Fibroblast of the aortic adventitia (primary cell): ENCODE data around the gene HIF1A. TPM values are rescaled to one million over a fixed set of nuclear protein-coding genes. Genes with fewer than 3 reads are reported as not detected.

Experiments
- DNase-seq: peaks from one replicate; pipeline ENCODE4 v3.0.0-alpha.2; 2010; ENCODE audit warnings: low read depth
- H3K4me3 ChIP-seq: 2 replicates; pipeline ENCODE4 v1.5.1; 2011; ENCODE audit warnings: low read depth, mild to moderate bottlenecking, control low read depth, low read length, moderate library complexity
- total RNA-seq: library from RNA; depleted of rRNA; stranded (reverse); fragments of >200 nt; gene quantifications from 2 replicates; pipeline ENCODE4 v1.2.3, GENCODE V29; 2012; ENCODE audit warnings: low replicate concordance
- TF ChIP-seq, protein P1 (sequence below): IDR thresholded peaks from 2 replicates; pipeline ENCODE4 v1.5.1; 2011; ENCODE audit warnings: mild to moderate bottlenecking, low read length, control low read depth, inconsistent platforms; ENCODE audit not compliant: insufficient read depth

Gene HIF1A
- total RNA-seq, 1 donor = 553 TPM

DNA sequence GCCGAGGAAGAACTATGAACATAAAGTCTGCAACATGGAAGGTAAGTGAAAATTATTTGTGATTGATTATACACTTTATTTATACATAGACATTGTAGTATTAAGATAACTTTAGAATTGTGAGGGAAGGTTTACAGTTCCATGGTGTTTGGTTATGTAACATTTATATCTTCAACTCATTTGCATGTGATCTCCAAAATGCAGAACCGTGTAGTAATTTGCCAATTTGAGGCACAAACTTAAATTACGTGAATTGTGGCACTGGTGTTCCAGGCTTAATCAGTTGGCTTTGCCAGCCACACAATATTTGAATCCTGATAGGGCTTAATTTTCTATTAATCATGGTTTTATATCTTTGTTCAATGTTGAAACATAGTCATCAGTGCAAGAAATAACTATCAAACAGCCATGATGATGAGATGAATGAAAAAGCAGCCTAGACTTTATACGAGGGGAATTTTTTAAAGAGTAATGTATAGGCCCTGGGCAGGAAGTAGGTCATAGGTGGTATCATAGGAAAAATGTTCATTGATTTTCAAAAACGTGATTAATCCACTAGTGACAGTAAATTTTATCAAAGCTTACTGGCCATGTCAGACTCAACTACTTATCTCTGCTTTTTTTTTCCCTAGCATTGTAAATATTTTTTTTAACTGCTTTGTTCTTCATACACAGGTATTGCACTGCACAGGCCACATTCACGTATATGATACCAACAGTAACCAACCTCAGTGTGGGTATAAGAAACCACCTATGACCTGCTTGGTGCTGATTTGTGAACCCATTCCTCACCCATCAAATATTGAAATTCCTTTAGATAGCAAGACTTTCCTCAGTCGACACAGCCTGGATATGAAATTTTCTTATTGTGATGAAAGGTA is 31.7 kb downstream of the HIF1A start:
- H3K4me3 ChIP-seq = no peak overlapping the region
- DNase-seq = no peak
- TF ChIP-seq, protein P1, sequence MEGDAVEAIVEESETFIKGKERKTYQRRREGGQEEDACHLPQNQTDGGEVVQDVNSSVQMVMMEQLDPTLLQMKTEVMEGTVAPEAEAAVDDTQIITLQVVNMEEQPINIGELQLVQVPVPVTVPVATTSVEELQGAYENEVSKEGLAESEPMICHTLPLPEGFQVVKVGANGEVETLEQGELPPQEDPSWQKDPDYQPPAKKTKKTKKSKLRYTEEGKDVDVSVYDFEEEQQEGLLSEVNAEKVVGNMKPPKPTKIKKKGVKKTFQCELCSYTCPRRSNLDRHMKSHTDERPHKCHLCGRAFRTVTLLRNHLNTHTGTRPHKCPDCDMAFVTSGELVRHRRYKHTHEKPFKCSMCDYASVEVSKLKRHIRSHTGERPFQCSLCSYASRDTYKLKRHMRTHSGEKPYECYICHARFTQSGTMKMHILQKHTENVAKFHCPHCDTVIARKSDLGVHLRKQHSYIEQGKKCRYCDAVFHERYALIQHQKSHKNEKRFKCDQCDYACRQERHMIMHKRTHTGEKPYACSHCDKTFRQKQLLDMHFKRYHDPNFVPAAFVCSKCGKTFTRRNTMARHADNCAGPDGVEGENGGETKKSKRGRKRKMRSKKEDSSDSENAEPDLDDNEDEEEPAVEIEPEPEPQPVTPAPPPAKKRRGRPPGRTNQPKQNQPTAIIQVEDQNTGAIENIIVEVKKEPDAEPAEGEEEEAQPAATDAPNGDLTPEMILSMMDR = no peak

DNA sequence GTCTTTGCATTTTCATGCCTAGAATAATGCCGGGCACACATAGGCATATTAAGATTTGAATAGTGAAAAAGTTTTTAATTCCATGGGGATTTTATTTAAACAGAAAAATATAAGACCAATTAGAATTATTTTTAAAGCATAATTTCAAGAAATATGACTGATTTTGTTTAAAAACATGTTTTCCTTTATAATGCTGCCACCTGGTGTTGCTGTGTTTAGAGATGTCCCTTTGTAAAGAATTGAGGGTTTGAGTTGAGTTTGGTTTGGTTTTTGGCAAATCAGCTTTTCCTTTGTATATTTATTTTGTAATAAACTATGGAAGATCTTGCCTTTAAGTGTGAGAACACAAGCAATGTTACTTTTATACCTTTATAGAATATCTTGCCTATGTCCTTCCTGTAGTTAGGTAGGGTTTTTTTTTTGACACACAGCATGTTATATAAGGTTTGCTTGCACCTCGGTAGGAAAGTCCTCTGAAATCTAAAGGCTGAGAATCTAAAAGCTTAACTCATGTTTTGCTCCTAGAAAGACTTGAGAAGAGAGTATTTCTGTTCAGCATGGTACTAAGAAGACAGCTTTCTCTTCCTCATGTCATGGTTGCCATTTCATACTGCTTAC is 35.6 kb downstream of the HIF1A start:
- TF ChIP-seq, protein P1 = peak; percentile 42
- peak; percentile 52 for DNase-seq
- H3K4me3 ChIP-seq = no peak overlapping the region

DNA sequence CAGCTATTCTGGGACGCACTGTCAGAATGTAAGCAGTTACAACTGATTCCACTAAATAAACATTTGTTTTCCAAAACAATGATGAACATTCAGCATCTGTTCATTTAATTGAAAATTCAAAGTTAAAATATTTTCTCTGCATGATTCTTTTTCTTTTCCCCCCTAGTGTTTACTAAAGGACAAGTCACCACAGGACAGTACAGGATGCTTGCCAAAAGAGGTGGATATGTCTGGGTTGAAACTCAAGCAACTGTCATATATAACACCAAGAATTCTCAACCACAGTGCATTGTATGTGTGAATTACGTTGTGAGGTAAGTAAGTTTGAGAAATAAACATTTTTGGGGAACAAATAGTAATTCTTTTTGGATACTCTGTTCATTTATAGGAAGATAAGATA is 38.7 kb downstream of the HIF1A start:
- TF ChIP-seq, protein P1 = peak; percentile 11
- no peak overlapping the region for H3K4me3 ChIP-seq
- DNase-seq = no peak

DNA sequence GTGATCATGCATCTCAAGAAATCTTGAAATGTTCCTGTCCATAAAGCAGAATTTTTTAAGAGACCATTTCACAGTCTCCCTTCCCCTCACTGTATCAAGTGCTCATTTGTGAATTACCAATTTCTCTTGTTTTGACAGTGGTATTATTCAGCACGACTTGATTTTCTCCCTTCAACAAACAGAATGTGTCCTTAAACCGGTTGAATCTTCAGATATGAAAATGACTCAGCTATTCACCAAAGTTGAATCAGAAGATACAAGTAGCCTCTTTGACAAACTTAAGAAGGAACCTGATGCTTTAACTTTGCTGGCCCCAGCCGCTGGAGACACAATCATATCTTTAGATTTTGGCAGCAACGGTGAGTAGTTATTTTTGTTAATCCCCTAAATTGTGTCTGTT is 41.4 kb downstream of the HIF1A start:
- no peak overlapping the region for H3K4me3 ChIP-seq
- DNase-seq = no peak
- TF ChIP-seq, protein P1 = no peak

DNA sequence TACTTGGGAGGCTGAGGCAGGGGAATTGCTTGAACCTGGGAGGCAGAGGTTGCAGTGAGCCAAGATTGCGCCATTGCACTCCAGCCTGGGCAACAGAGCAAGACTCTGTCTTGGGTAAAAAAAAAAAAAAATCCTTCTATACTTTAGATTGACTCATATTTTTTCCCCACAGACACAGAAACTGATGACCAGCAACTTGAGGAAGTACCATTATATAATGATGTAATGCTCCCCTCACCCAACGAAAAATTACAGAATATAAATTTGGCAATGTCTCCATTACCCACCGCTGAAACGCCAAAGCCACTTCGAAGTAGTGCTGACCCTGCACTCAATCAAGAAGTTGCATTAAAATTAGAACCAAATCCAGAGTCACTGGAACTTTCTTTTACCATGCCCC is 42.6 kb downstream of the HIF1A start:
- no peak overlapping the region for H3K4me3 ChIP-seq
- TF ChIP-seq, protein P1 = no peak
- no peak for DNase-seq

DNA sequence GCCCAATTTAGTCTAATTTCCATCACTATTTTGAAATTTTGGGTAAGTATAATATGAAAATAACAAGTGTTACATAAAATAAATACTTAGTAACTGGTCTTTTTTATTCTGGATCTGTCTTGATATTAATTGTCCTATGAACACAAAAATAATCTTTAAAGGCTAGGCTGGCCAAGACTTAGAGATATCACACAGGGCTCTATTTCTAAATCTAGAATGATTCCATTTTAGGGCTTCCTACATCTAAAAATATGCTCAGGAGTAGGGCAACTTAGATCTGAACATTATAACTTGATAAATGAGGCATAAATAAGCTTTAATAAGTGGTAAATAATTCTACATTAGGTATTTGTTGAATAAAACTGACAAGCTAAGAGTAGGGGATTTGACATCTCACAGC is 43.8 kb downstream of the HIF1A start:
- no peak overlapping the region for H3K4me3 ChIP-seq
- DNase-seq = no peak
- TF ChIP-seq, protein P1 = no peak
